GM20431 (cell line): ENCODE data around the gene CCL16.
"Not testable (repeated sequence)": the region's sequence is repeated elsewhere in the genome, so short reads cannot be mapped to it uniquely, and the experiment has no call there.

Experiments
- in situ Hi-C: fragments of 300-500 bp; cut with MseI, MboI; formaldehyde crosslinking; loops from one replicate; pipeline ENCODE4 v1.15.0; 2020; ENCODE audit warnings: low sequenced_read_pairs; ENCODE audit not compliant: unreplicated experiment

Gene CCL16

DNA sequence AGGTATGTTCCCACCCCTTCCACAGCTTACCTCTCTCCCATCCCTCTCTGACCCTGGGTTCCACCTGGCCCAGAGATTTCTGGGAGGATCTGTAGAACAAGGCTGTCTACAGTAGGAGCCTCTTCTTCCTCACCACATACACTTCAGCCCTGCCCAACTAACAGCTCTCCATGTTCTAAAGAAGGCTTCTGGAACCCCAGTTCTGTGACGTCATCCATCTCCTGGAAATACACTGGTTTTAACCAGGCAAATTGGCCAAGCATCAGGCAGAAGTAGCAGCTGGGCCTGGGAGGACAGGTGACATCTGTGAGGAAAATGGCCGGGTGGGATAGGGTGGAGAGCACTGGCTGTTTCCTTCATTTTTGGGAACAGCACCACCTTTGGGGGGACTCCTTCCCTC, 37.8 kb downstream of the CCL16 start, which contains the start of gene LYZL6:
Gene LYZL6, minus strand, starts transcription at position 177 of the 400 bp plus-strand sequence. CDS start 4,357 bp downstream, outside the sequence.
- in situ Hi-C loops = no loop called here

DNA sequence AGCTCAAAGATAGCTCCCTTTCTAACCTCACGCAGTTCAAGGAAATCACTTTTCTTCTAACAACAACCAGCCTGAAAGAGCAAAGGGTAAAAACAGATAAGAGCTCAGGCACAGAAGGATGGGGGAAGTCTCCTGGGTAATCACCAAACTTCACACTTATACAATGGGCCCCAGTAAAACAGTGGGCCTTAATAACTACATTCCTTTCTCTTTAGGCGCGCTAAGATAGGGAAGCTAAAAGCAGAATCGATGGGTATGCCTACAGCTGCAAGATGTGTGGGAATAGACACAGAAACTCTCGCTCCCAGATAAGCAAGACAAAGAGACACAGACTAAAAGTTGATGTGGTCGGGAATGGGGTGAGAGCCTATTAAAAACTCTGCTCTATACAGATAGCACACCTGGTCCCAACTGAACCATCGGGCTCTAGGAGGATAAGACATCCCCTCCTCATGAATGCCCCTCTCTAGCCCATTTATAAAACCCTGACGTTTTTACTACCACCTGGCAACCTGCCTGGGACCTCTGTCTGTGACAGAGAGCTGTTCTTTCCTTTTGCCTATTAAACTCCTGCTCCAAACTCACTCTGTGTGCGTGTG, 38.6 kb downstream of the CCL16 start:
- in situ Hi-C loops = no loop called here

- in situ Hi-C loops = not testable (repeated sequence)
Measured at GRCh38 chr17:35938492-35938891, 42.8 kb downstream of the CCL16 start.

DNA sequence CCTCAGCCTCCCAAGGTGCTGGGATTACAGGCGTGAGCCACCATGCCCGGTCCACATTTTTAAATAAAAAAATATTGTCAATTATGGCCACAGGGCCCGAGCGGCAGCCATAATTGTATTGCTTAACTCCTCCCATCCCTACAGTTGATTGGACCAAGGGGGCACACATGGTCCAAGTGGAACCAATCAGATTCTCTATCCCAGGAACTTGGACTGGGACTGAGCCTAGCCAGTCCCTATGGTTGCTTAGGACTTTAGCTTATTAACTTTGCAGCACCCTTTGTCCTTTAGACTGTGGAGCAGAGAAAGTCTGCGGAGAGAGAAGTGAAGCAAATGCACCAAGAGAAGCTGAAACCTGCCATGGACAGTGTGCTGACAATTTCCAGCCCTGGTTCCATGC, 45.2 kb downstream of the CCL16 start:
- in situ Hi-C loops = no loop called here

- in situ Hi-C loops = no loop called here
Measured at GRCh38 chr17:35934760-35935159, 46.5 kb downstream of the CCL16 start.

DNA sequence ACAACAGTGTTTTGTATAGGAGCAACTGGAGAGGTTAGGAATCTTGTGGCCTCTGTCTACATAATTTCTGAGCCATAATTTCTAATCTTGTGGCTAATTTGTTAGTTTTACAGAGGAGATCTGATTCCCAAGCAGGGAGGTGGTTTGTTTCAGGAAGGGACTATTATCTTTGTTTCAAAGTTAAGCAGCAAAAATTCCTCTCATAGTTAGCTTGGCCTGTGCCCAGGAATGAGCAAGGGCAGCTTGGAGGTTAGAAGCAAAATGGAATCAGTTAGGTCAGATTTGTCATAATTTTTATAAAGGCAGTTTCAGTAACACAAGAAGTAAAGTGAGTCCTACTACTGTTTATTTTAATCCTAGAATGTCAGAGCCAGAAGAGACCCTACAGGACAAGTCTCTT, 48.7 kb downstream of the CCL16 start:
- in situ Hi-C loops = no loop called here

DNA sequence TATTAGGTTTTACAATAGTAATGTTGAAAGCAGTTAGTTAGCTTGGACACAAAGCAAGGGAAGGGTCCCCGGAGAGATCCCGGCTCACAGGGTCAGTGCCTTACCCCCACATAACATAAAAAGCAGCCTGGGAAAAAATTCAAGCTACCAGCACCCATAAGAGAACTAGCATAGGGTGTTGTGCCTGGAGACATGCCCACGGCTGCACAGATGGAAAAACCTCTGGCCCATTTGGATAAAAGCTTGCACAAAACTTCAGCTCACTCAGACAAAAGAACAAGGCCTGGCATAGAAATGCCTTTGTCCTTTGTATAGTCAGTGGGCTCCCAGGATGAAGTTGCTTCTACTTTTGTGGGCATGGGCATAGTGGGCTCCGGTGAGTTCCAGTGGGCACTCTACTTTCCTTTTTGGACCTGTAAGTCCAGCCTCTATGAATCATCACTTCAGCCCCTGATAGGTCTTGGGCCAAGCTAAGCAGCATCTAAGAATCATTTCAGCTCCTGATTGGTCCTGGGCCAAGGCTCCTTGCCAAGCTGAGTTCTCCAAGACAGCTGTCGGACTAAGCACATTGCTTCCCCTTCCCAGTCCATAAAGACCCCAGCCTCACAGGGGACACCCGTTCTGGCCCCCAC, 49.4 kb downstream of the CCL16 start:
- in situ Hi-C loops = no loop called here

GRCh38 chr17:35930211-35931065, 50.9 kb downstream of the CCL16 start, which contains the start of gene RDM1:
TSS of gene RDM1 (minus strand) at chr17:35930773. CDS start at chr17:35930727, 46 bp downstream.
- in situ Hi-C loops = no loop called here

- in situ Hi-C loops = no loop called here
Measured at GRCh38 chr17:35927714-35928113, 53.6 kb downstream of the CCL16 start.
